GM23338 (cell line): ENCODE results near the gene PRSS2.
"Not testable (repeated sequence)": the region's sequence is repeated elsewhere in the genome, so short reads cannot be mapped to it uniquely, and the experiment has no call there.

ENCODE experiments used
- CREB1 ChIP-seq: fragments of 250-450 bp; sonication (Bioruptor Pico); IDR thresholded peaks from 2 replicates; pipeline ENCODE4 v1.5.0; 2020; ENCODE audit warnings: low read depth, mild to moderate bottlenecking, moderate library complexity
- CTCF ChIP-seq, 2 experiments: fragments of 200-600 bp in 1 of 2; sonication (generic) in 1 of 2; conservative IDR thresholded peaks; 2 replicates each; pipeline versions ENCODE4 v1.5.1 to v1.6.1; 2016 to 2017; ENCODE audit warnings: antibody characterized with exemption in 2 of 2, low read depth in 2 of 2, mild to moderate bottlenecking in 2 of 2, moderate library complexity in 1 of 2
- JUNB ChIP-seq: IDR thresholded peaks from one replicate; pipeline ENCODE4 v1.6.1; 2016; ENCODE audit warnings: antibody characterized with exemption; ENCODE audit not compliant: unreplicated experiment

DNA sequence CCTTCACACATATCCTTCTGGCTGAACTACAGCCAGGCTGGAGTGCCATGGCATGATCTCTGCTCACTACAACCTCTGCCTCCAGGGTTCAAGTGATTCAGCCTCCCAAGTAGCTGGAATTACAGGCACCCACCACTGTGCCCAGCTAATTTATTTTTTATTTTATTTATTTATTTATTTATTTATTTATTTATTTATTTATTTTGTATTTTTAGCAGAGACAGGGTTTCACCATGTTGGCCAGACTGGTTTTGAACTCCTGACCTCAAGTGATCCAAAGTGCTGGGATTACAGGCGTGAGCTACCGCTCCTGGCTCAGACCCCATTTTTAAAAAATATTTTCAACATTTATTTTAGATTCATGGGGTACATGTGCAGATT, 6.1 kb downstream of the PRSS2 start:
- not testable (repeated sequence) for TF ChIP-seq JUNB; CTCF (conservative IDR thresholded peaks at IDR 0.05; ENCODE audit: low read depth in 2 of 2); CREB1 (CRISPR knock-in tag)
